Lower leg skin (tissue), 3 donors: ENCODE data around the gene OCA2.

ENCODE experiments used
- POLR2A ChIP-seq, 2 donors: fragments of 450-650 bp; IDR thresholded peaks; one replicate each; pipeline ENCODE4 v1.6.1; 2016 to 2017; ENCODE audit warnings: antibody characterized with exemption in 2 of 2, mild to moderate bottlenecking in 1 of 2, moderate library complexity in 1 of 2
- TF ChIP-seq, protein P1 (sequence below), 3 donors: fragments of 450-650 bp; IDR thresholded peaks; one replicate each; pipeline ENCODE4 v1.5.1; 2016; ENCODE audit warnings: antibody characterized with exemption in 3 of 3, mild to moderate bottlenecking in 3 of 3, moderate library complexity in 2 of 3

DNA sequence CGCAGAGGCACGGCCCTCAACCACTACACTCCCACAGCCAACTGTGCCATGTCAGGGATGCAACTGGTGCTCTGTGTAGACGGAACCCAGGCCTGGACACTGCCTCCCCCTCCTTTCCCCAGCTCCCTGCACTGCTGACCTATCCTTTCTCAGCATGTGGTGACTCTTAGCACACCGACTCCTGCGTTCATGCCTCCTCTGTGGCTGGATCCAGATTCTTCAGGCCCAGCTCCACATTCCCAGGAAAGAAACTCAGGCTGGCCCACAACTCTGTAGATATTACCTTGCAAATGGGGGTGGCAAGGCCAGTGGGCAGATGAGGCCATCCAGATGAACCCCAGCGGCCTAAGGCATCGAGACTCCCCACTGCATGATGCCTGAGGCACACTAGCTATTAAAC, 272.7 kb downstream of the OCA2 start:
- TF ChIP-seq, protein P1, sequence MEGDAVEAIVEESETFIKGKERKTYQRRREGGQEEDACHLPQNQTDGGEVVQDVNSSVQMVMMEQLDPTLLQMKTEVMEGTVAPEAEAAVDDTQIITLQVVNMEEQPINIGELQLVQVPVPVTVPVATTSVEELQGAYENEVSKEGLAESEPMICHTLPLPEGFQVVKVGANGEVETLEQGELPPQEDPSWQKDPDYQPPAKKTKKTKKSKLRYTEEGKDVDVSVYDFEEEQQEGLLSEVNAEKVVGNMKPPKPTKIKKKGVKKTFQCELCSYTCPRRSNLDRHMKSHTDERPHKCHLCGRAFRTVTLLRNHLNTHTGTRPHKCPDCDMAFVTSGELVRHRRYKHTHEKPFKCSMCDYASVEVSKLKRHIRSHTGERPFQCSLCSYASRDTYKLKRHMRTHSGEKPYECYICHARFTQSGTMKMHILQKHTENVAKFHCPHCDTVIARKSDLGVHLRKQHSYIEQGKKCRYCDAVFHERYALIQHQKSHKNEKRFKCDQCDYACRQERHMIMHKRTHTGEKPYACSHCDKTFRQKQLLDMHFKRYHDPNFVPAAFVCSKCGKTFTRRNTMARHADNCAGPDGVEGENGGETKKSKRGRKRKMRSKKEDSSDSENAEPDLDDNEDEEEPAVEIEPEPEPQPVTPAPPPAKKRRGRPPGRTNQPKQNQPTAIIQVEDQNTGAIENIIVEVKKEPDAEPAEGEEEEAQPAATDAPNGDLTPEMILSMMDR (IDR thresholded peaks at IDR 0.05), result no peak
- no peak for TF ChIP-seq POLR2A (IDR thresholded peaks at IDR 0.05)
